Ovary (tissue), 9 donors: ENCODE measurements around the gene TLCD3A. TPM values are rescaled to one million over a fixed set of nuclear protein-coding genes. Genes with fewer than 3 reads are reported as not detected.
"Not testable (repeated sequence)": the region's sequence is repeated elsewhere in the genome, so short reads cannot be mapped to it uniquely, and the experiment has no call there.

ENCODE experiments used
- DNase-seq, 5 donors: peaks; one replicate each; pipeline ENCODE4 v3.0.0-alpha.2; 2019 to 2020
- H3K27ac ChIP-seq, 2 donors: fragments of 200-600 bp; one replicate each; pipeline versions ENCODE4 v1.5.1 to v1.8.0; 2019 to 2022
- H3K27me3 ChIP-seq: fragments of 200-600 bp; one replicate; pipeline ENCODE4 v1.8.0; 2022
- H3K36me3 ChIP-seq: fragments of 200-600 bp; sonication (generic); one replicate; pipeline ENCODE4 v1.5.1; 2019
- H3K4me1 ChIP-seq: one replicate; pipeline ENCODE4 v1.8.1; 2013; ENCODE audit warnings: mild to moderate bottlenecking, moderate library complexity; ENCODE audit not compliant: insufficient read depth
- H3K4me3 ChIP-seq: fragments of 200-600 bp; sonication (generic); one replicate; pipeline ENCODE4 v1.5.1; 2017
- H3K9me3 ChIP-seq, 2 donors: fragments of 200-600 bp in 1 of 2; sonication (generic) in 1 of 2; one replicate each; pipeline versions ENCODE4 v1.5.1 to v1.8.1; 2013 to 2019; ENCODE audit warnings: mild to moderate bottlenecking in 1 of 2, moderate library complexity in 1 of 2
- CTCF ChIP-seq, 3 donors: fragments of 450-650 bp in 2 of 3; fragments of 200-600 bp in 1 of 3; IDR thresholded peaks; one replicate each; pipeline versions ENCODE4 v1.5.1 to v1.8.0; 2016 to 2022; ENCODE audit warnings: antibody characterized with exemption in 3 of 3, mild to moderate bottlenecking in 1 of 3
- EP300 ChIP-seq: sonication (generic); formaldehyde crosslinking; IDR thresholded peaks from one replicate; pipeline ENCODE4 v1.6.1; 2017; ENCODE audit warnings: antibody characterized with exemption
- POLR2A ChIP-seq: fragments of 450-650 bp; IDR thresholded peaks from one replicate; pipeline ENCODE4 v1.6.1; 2017; ENCODE audit warnings: antibody characterized with exemption, mild to moderate bottlenecking, moderate library complexity
- WGBS, 3 donors: extraction: QIAGEN DNeasy Blood & Tissue Kit in 1 of 3; methylation state at CpG; one replicate each; pipeline versions ENCODE4 v1.1.5 to v1.1.7; 2013 to 2017; 5-methylcytosine and 5-hydroxymethylcytosine counted together
- intact Hi-C, 4 donors: fragments of 100-400 bp; cut with DNase I; formaldehyde crosslinking; loops; one replicate each; pipeline versions ENCODE4 v1.11.0 to v1.15.1; 2022 to 2023
- polyA plus RNA-seq, 2 donors: library from polyadenylated mRNA; stranded (reverse); fragments of 200-250 nt in 1 of 2; fragments of 350-450 nt in 1 of 2; fragmentation: Illumina TruSeq in 1 of 2; extraction: RNeasy Lipid Tissue Mini Kit (QIAGEN cat#74804) in 1 of 2; gene quantifications; one replicate each; pipeline ENCODE4 v1.2.3, GENCODE V29; 2013 to 2014
- total RNA-seq, 7 donors: library from RNA; depleted of rRNA in 2 of 7; stranded (reverse); fragments of >200 nt in 2 of 7; fragmentation: NEBNext Ultra II Directional in 3 of 7; extraction: Animal tissue kit (Norgen Biotek cat#: 25700) in 3 of 7; gene quantifications; one replicate each; pipeline versions ENCODE4 v1.1.0 to v1.2.4, GENCODE V29; 2016 to 2023
- donor health status: DM: no; HTN: no; CAD: no; lungs with moderate emphysema.
- donor health status: DM: no; HTN: no; CAD: no.
- donor health status: Bipolar disorder and iron deficiency.
- donor health status: DM: yes; HTN: yes; CAD: no.
- donor health status: DM: no; HTN: no; CAD: no.
- donor health status: DM: yes; HTN: yes; CAD: no.

The TLCD3A gene
- total and polyA plus RNA-seq, 9 donors, result 3.0 to 17.8 (median 13.1) TPM

GRCh38 chr17:745406-745805 lies 13.0 kb downstream of the TLCD3A start:
- Histone ChIP-seq H3K27me3 (no peaks in the 10 kb centered on the region), H3K9me3 (no peaks in the 10 kb centered on the region), H3K27ac (no peak overlapping the region), H3K36me3 (no peaks in the 10 kb centered on the region), H3K4me1 (peaks cover under 1% of the 10 kb centered on the region), H3K4me3 (no peak overlapping the region)
- WGBS, 3 donors, result 90 to 95% (median 91%) methylated on average over 11 of the region's 11 CpGs
- intact Hi-C loops, result loop anchor here in 1 of 4 donors (5.0 kb wide), 1 partner anchor 603 kb away; a partner anchor contains a TSS
- no peak for DNase-seq
- TF ChIP-seq POLR2A (no peak), CTCF (IDR thresholded peaks at IDR 0.05) (no peak), EP300 (no peak)

DNA sequence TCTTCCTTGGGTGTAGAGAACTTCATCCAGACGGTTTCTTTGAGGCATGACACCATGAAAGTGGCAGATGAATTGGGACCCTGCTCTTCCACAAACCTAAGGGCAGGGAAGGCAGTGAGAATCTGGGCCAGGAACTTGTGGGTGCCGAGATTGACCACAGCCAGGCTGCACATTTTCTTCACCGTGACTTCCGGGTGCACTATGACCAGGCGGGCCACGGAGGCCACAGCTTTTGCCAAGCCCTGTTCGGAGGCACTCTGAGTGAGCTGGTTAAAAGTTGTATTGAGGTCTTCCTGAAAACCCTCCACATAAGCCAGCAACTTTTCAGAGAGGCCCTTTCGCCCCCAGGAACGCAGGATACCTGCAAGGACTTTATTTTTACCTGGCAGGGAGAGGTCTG lies 13.8 kb downstream of the TLCD3A start:
- no peak overlapping the region for H3K27ac ChIP-seq
- peaks cover 6% of the 10 kb centered on the region for H3K4me1 ChIP-seq
- H3K36me3 ChIP-seq, result no peaks in the 10 kb centered on the region
- H3K4me3 ChIP-seq, result no peak overlapping the region
- no peaks in the 10 kb centered on the region for H3K9me3 ChIP-seq
- intact Hi-C loops, result loop anchor here in 1 of 4 donors (5.0 kb wide), 1 partner anchor 604 kb away; a partner anchor contains a TSS
- DNase-seq, result no peak
- no peak for TF ChIP-seq EP300
- no peak for TF ChIP-seq POLR2A
- no peak for TF ChIP-seq CTCF (IDR thresholded peaks at IDR 0.05)
- no peaks in the 10 kb centered on the region for H3K27me3 ChIP-seq
- 89 to 97% (median 94%) methylated on average over 9 of the region's 9 CpGs for WGBS, 3 donors

DNA sequence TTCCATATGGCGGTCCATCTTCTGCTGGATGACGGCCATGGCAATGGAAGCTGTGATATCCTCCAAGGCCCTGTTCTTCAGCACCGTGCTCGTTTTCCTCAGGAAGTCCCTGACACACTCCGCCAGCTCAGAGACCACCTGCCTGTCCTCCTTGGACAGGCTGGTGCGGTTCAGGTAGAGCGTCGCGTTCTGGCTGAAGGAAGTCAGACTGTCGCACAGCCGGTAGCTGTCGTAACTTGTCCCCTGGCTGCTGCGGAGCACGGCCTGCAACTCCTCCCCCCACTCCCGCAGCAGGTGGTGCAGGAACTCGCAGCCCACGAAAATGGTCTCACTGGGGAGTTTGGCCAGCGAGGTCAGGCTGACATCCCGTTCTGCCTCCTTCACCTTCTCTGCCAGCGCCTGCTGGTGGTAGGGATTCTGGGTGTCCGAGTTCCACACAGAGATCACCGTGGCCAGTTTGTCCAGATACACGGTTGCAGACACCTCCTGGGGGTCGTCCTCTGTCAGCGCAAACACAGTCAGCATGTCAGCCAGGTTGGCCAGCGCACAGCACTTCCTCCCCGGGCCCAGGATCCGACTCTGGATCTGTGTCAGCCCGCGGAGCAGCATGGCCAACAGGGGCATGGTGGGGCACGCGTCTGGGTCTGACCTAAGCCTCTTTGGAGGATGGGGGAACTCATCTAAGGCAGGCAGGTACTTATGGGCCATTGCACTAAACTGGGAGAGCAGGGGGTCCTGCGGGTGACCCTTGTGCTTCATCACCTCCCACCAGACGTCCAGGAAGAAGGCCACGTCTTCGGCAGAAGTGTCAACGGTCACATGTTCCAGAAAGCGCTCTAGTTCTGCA lies 14.6 kb downstream of the TLCD3A start:
- H3K4me1 ChIP-seq, result peaks cover 8% of the 10 kb centered on the region
- H3K4me3 ChIP-seq, result no peak overlapping the region
- no peaks in the 10 kb centered on the region for H3K27me3 ChIP-seq
- no peaks in the 10 kb centered on the region for H3K36me3 ChIP-seq
- no peak for DNase-seq
- no peak overlapping the region for H3K27ac ChIP-seq
- WGBS, 3 donors, result 85 to 88% (median 88%) methylated on average over 38 of the region's 38 CpGs
- TF ChIP-seq EP300, result no peak
- TF ChIP-seq CTCF (IDR thresholded peaks at IDR 0.05), result no peak
- TF ChIP-seq POLR2A, result no peak
- intact Hi-C loops, result loop anchor here in 1 of 4 donors (5.0 kb wide), 1 partner anchor 605 kb away; a partner anchor contains a TSS
- no peaks in the 10 kb centered on the region for H3K9me3 ChIP-seq

- not testable (repeated sequence) for H3K27me3 ChIP-seq, H3K27ac ChIP-seq, H3K4me3 ChIP-seq, H3K36me3 ChIP-seq, H3K9me3 ChIP-seq, H3K4me1 ChIP-seq, DNase-seq
- WGBS, 3 donors, result 90 to 98% (median 98%) methylated on average over 4 of the region's 4 CpGs
- intact Hi-C loops, result loop anchor here in 1 of 4 donors (5.0 kb wide), 1 partner anchor 606 kb away; a partner anchor contains a TSS
Observed at GRCh38 chr17:748604-749003, 16.2 kb downstream of the TLCD3A start.

DNA sequence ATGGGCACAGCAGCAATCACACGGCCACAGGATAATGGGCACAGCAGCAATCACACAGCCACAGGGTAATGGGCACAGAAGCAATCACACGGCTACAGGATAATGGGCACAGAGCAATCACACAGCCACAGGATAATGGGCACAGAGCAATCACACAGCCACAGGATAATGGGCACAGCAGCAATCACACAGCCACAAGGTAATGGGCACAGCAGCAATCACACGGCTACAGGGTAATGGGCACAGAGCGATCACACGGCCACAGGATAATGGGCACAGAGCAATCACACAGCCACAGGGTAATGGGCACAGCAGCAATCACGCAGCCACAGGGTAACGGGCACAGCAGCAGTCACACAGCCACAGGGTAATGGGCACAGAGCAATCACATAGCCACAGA lies 17.0 kb downstream of the TLCD3A start:
- WGBS, 3 donors, result 78 to 91% (median 84%) methylated on average over 7 of the region's 7 CpGs

More for the DNA sequence above, 17.0 kb downstream of the TLCD3A start:
- H3K36me3 ChIP-seq, H3K27ac ChIP-seq, H3K4me3 ChIP-seq, DNase-seq, H3K27me3 ChIP-seq, H3K9me3 ChIP-seq, H3K4me1 ChIP-seq: not testable (repeated sequence)
- intact Hi-C loops, result loop anchor here in 1 of 4 donors (5.0 kb wide), 1 partner anchor 607 kb away; a partner anchor contains a TSS
